WTC11 (cell line): ENCODE results near the gene SPDYE6. TPM values are rescaled to one million over a fixed set of nuclear protein-coding genes. Genes with fewer than 3 reads are reported as not detected.

ENCODE experiments used
- ATAC-seq: fragments of 200-7000 bp; cut with Tn5 transposase; 2 replicates; pipeline ENCODE4 v1.10.0; 2021; ENCODE audit warnings: mild to moderate bottlenecking, moderate library complexity
- CTCF ChIA-PET: fragments of 300-600 bp; sonication (Branson Sonifier 250); formaldehyde crosslinking; loops from one replicate; lab custom pipeline; 2021; ENCODE audit warnings: antibody characterized with exemption; lab: Charles Lee
- POLR2A ChIA-PET: fragments of 350-600 bp; sonication (Branson Sonifier 250); formaldehyde crosslinking; loops from one replicate; lab custom pipeline; 2021; ENCODE audit warnings: antibody characterized with exemption; lab: Charles Lee
- DNase-seq: peaks from one replicate; pipeline ENCODE4 v3.0.0; 2021; ENCODE audit warnings: low spot score
- H3K27ac Mint-ChIP-seq: 2 replicates; pipeline ENCODE4 v1.8.0; 2021; ENCODE audit warnings: mixed read lengths
- H3K27me3 Mint-ChIP-seq: 2 replicates; pipeline ENCODE4 v1.8.0; 2021; ENCODE audit warnings: low read depth, mild to moderate bottlenecking, moderate library complexity, mixed read lengths
- H3K36me3 Mint-ChIP-seq: 2 replicates; pipeline ENCODE4 v1.8.0; 2021; ENCODE audit warnings: mixed read lengths
- H3K4me1 Mint-ChIP-seq: 2 replicates; pipeline ENCODE4 v1.8.0; 2022; ENCODE audit warnings: mixed read lengths
- H3K4me3 Mint-ChIP-seq: 2 replicates; pipeline ENCODE4 v1.8.0; 2021; ENCODE audit warnings: mild to moderate bottlenecking, moderate library complexity, mixed read lengths
- H3K9me3 Mint-ChIP-seq: 2 replicates; pipeline ENCODE4 v1.8.0; 2021; ENCODE audit warnings: mixed read lengths
- ATF1 ChIP-seq: sonication (generic); formaldehyde crosslinking; IDR thresholded peaks from 2 replicates; pipeline ENCODE4 v1.8.1; 2023; ENCODE audit warnings: mild to moderate bottlenecking, moderate library complexity, missing genetic modification reagents
- ATF6 ChIP-seq: sonication (generic); formaldehyde crosslinking; IDR thresholded peaks from 2 replicates; pipeline ENCODE4 v1.8.1; 2023; ENCODE audit warnings: mild to moderate bottlenecking, missing genetic modification reagents
- CTCF ChIP-seq: fragments of 200-600 bp; IDR thresholded peaks from 2 replicates; pipeline ENCODE4 v1.8.0; 2022; ENCODE audit warnings: antibody characterized with exemption
- HMGA2 ChIP-seq: fragments of 250-450 bp; sonication (Bioruptor Pico); IDR thresholded peaks from 2 replicates; pipeline ENCODE4 v1.4.0; 2021; ENCODE audit warnings: mild to moderate bottlenecking, moderate library complexity
- IRF2 ChIP-seq: sonication (generic); formaldehyde crosslinking; IDR thresholded peaks from 2 replicates; pipeline ENCODE4 v1.8.0; 2022; ENCODE audit warnings: low read depth, missing genetic modification reagents, borderline replicate concordance
- MXD4 ChIP-seq: fragments of 250-450 bp; sonication (Bioruptor Pico); IDR thresholded peaks from 2 replicates; pipeline ENCODE4 v1.8.0; 2021; ENCODE audit warnings: mild to moderate bottlenecking, moderate library complexity, borderline replicate concordance
- MYBL2 ChIP-seq: sonication (generic); formaldehyde crosslinking; IDR thresholded peaks from 2 replicates; pipeline ENCODE4 v1.8.1; 2023; ENCODE audit warnings: mild to moderate bottlenecking, moderate library complexity, missing genetic modification reagents
- NFE2L1 ChIP-seq: sonication (generic); formaldehyde crosslinking; IDR thresholded peaks from 2 replicates; pipeline ENCODE4 v1.8.1; 2023; ENCODE audit warnings: missing genetic modification reagents
- NR3C1 ChIP-seq: sonication (generic); formaldehyde crosslinking; conservative IDR thresholded peaks from 2 replicates; pipeline ENCODE4 v1.8.1; 2023; ENCODE audit warnings: low read depth, mild to moderate bottlenecking, missing genetic modification reagents
- PRRX2 ChIP-seq: fragments of 250-450 bp; sonication (Bioruptor Pico); IDR thresholded peaks from 2 replicates; pipeline ENCODE4 v1.8.0; 2021; ENCODE audit warnings: mild to moderate bottlenecking
- RELA ChIP-seq: sonication (generic); formaldehyde crosslinking; IDR thresholded peaks from 2 replicates; pipeline ENCODE4 v1.8.1; 2022; ENCODE audit warnings: missing genetic modification reagents, mild to moderate bottlenecking, borderline replicate concordance
- SP1 ChIP-seq: sonication (generic); formaldehyde crosslinking; conservative IDR thresholded peaks from 2 replicates; pipeline ENCODE4 v1.8.1; 2022; ENCODE audit warnings: missing genetic modification reagents
- ZNF121 ChIP-seq: sonication (generic); formaldehyde crosslinking; IDR thresholded peaks from 2 replicates; pipeline ENCODE4 v1.8.0; 2023; ENCODE audit warnings: missing genetic modification reagents
- ZNF263 ChIP-seq: sonication (generic); formaldehyde crosslinking; IDR thresholded peaks from 2 replicates; pipeline ENCODE4 v1.8.1; 2022; ENCODE audit warnings: low read depth, mild to moderate bottlenecking, moderate library complexity, missing genetic modification reagents
- total RNA-seq: library from RNA; stranded (reverse); gene quantifications from 3 replicates; pipeline ENCODE4 v1.2.3, GENCODE V29; 2021

Gene SPDYE6
- total RNA-seq, 1 experiment from 2014 or later, result not detected

GRCh38 chr7:102305414-102306268 is 50.6 kb downstream of the SPDYE6 start:
- TF ChIP-seq CTCF, result no peak
- TF ChIP-seq, all 79 proteins: peak for 0
- Mint-ChIP-seq H3K27me3 (peaks cover 9% of the 10 kb centered on the region), H3K27ac (peak overlapping the region; percentile 87), H3K4me3 (no peak overlapping the region), H3K9me3 (no peaks in the 10 kb centered on the region), H3K36me3 (peaks cover under 1% of the 10 kb centered on the region; the same call in 1 of the 2 replicates), H3K4me1 (peaks cover 16% of the 10 kb centered on the region)
- no peak for DNase-seq
- ChIA-PET POLR2A (no interaction called here), CTCF (interaction anchor here (1.2 to 2.4 kb wide), 2 partner anchors 26 to 28 kb away, joined by 4 to 12 read pairs; no protein-coding TSS in a partner anchor)
- no peak for ATAC-seq

GRCh38 chr7:102304668-102305067 is 51.6 kb downstream of the SPDYE6 start:
- H3K27ac Mint-ChIP-seq, result peak overlapping the region; percentile 46; the same call in 1 of the 2 replicates
- ChIA-PET POLR2A (interaction anchor here (0.7 kb wide), 1 partner anchor 864 kb away, joined by 3 read pairs; no protein-coding TSS in a partner anchor), CTCF (interaction anchor here (1.0 to 1.3 kb wide), 3 partner anchors 13 to 27 kb away, joined by 3 to 4 read pairs (median 3); no protein-coding TSS in a partner anchor)
- peaks cover 15% of the 10 kb centered on the region for H3K27me3 Mint-ChIP-seq
- no peaks in the 10 kb centered on the region for H3K9me3 Mint-ChIP-seq
- ATAC-seq (no peak), DNase-seq (no peak)
- no peaks in the 10 kb centered on the region for H3K36me3 Mint-ChIP-seq
- H3K4me3 Mint-ChIP-seq, result no peak overlapping the region
- peaks cover 16% of the 10 kb centered on the region for H3K4me1 Mint-ChIP-seq
- TF ChIP-seq NR3C1 (CRISPR knock-in tag), result no peak
- no peak for TF ChIP-seq NFE2L1 (CRISPR knock-in tag)
- no peak for TF ChIP-seq ATF1
- TF ChIP-seq, all 79 proteins: peak for 0

GRCh38 chr7:102303669-102304422 is 52.4 kb downstream of the SPDYE6 start:
- no peak overlapping the region for H3K4me3 Mint-ChIP-seq
- no peaks in the 10 kb centered on the region for H3K36me3 Mint-ChIP-seq
- H3K27ac Mint-ChIP-seq, result no peak overlapping the region
- ATAC-seq, result no peak
- no peaks in the 10 kb centered on the region for H3K9me3 Mint-ChIP-seq
- peaks cover 16% of the 10 kb centered on the region for H3K4me1 Mint-ChIP-seq
- no peak for TF ChIP-seq RELA (CRISPR knock-in tag)
- TF ChIP-seq ZNF121 (CRISPR knock-in tag), result no peak
- no peak for TF ChIP-seq MYBL2
- no peak for TF ChIP-seq ATF6
- TF ChIP-seq SP1 (CRISPR knock-in tag), result no peak
- TF ChIP-seq NR3C1 (CRISPR knock-in tag), result no peak
- TF ChIP-seq HMGA2 (CRISPR knock-in tag), result no peak
- no peak for TF ChIP-seq MXD4 (CRISPR knock-in tag)
- no peak for TF ChIP-seq ZNF263
- no peak for TF ChIP-seq PRRX2 (CRISPR knock-in tag)
- no peak for TF ChIP-seq IRF2 (CRISPR knock-in tag)
- POLR2A ChIA-PET, result interaction anchor here (0.7 kb wide), 1 partner anchor 863 kb away, joined by 3 read pairs; no protein-coding TSS in a partner anchor
- DNase-seq, result no peak
- CTCF ChIA-PET, result interaction anchor here (1.0 to 1.3 kb wide), 4 partner anchors 14 to 26 kb away, joined by 3 to 4 read pairs (median 4); no protein-coding TSS in a partner anchor
- peaks cover 19% of the 10 kb centered on the region for H3K27me3 Mint-ChIP-seq
